HG03135 (cell line): ENCODE results near the gene SCLY.

Source experiments
- ATAC-seq: cut with Tn5 transposase; IDR thresholded peaks from one replicate; pipeline ENCODE4 v1.9.1; 2021; ENCODE audit warnings: mild to moderate bottlenecking, moderate library complexity; ENCODE audit not compliant: unreplicated experiment

The SCLY gene

GRCh38 chr2:238124488-238125126, 63.8 kb downstream of the SCLY start:
- no peak for ATAC-seq

GRCh38 chr2:238125127-238125885, 64.5 kb downstream of the SCLY start:
- no peak for ATAC-seq

GRCh38 chr2:238126338-238126737, 65.5 kb downstream of the SCLY start:
- ATAC-seq: no peak

DNA sequence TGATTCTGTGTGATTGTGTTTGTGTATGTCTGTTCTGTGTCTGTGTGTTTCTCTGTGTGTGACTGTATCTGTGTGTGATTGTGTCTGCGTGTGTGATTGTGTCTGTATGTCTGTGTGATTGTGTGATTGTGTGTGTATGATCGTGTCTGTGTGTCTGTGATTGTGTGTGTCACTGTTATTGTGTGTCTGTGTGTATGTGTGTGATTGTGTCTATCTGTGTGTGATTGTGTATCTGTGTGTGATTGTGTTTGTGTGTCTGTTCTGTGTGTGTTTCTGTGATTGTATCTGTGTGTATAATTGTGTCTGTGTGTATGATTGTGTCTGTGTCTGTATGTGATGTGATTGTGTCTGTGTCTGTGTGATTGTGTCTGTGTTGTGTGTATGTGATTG, 66.0 kb downstream of the SCLY start:
- no peak for ATAC-seq

DNA sequence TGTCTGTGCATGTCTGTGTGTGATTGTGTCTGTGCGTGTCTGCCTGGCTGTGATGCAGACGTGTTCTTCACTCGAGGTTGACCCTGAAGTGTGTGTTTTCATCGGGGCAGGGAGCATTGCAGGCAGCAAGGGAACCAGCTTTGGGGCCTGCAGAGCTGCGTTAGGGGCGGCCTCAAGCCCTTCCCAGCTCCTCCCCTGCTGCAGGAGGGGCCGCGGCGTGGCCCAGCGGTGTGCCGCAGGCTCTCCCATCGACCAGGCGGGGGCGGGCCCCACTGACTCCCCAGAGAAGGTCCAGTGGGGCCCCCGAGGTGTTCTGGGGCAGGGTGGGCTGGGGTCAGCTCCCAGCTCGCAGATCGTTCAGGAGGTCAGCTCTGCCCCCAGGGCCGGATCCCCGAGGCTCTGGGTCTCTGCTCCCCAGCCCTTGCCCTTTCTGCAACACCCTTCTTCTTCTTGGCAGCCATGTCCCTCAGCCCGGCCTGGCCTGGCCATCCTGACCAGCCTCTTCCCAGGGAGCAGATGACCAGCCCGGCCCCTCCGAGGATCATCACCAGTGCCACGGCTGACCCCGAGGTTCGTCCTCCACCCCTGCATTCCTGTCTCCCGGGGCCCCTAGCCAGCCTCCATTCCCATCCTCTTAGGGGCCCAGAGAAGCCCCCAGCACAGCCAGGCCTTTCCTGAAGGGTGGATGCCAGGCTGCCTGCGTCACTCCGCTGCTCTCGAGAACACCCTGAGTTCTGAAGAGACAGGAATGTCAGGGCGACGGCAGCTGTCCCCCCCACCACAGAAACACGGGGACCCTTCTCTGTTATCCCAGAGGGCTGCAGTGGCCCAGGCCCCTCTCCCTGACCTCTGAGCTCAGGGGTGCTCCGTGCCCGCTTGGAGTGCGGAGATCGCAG, 66.6 kb downstream of the SCLY start:
- ATAC-seq: peak; percentile 56

DNA sequence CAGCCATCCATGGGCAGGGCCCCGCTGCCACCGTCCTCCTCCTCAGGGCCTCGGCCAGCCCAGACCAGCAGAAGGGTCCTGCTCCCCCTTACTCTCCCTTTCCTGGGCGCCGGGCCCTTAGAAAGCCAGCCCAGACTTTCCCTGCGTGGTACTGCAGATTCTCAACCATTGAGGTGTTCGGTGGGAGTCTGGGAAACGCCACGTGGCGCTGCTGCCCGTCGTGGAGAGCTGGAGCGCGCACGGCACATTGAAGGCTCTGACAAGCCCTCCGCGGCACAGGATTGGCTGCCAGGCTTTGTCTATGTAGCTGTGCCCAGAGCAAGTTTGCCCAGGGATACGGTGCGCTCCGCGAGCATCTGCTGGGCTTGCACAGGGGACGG, 67.2 kb downstream of the SCLY start:
- no peak for ATAC-seq

GRCh38 chr2:238128534-238129001, 67.8 kb downstream of the SCLY start:
- ATAC-seq: no peak

DNA sequence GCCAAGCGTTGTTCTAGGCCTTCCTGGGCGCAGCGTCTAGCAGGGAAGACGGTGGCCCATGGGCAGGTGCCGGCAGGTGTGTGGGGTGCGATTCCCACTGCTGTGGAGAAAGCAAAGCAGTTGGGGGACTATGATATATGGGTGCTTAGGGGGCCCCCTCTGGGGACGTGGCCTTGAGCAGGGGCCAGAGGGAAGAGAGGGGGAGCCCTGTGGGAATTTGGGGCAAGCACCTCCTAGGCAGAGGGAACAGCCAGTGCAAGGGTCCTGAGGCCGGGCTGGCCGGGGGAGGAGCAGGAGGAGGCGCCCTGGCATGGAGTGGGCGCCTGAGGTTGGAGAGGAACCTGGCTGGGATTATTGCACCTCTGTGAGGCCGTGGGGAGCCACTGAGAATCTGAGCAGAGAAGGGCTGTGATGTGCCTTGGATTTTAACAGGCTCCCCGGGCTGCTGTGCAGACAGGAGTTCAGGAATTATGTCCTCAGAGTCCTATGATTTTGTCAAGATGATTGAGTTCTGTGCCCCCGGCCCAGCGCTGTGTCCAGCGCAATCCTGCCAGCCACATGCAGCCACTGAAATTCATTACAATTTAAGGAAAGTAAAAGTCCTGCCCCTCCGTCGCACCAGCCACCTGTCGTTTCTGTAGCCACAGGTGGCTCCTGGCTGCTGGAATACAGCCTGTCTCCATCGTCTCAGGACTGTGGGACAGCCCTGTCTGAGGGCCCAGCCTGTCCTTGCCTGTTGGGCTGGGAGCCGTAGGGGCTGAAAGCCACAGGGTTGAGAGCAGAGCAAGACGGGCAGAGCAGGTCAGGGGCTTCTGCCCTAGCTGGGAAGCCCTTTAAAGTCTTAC, 68.6 kb downstream of the SCLY start:
- no peak for ATAC-seq

DNA sequence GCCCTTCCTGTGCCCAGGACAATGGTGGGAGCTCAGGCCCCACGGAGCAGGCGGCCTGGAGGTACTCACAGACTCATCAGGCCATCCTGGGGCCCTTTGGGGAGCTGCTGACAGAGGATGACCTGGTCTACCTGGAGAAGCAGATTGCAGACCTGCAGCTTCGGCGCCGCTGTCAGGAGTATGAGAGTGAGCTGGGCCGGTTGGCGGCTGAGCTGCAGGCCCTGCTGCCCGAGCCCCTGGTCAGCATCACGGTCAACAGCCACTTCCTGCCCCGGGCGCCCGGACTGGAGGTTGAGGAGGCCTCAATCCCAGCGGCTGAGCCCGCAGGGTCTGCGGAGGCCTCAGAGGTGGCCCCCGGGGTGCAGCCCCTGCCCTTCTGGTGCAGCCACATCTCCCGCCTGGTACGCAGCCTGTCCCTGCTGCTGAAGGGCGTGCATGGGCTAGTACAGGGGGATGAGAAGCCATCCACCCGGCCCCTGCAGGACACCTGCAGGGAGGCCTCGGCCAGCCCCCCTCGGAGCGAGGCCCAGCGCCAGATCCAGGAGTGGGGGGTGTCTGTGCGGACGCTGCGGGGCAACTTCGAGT, 69.4 kb downstream of the SCLY start:
- ATAC-seq: no peak

DNA sequence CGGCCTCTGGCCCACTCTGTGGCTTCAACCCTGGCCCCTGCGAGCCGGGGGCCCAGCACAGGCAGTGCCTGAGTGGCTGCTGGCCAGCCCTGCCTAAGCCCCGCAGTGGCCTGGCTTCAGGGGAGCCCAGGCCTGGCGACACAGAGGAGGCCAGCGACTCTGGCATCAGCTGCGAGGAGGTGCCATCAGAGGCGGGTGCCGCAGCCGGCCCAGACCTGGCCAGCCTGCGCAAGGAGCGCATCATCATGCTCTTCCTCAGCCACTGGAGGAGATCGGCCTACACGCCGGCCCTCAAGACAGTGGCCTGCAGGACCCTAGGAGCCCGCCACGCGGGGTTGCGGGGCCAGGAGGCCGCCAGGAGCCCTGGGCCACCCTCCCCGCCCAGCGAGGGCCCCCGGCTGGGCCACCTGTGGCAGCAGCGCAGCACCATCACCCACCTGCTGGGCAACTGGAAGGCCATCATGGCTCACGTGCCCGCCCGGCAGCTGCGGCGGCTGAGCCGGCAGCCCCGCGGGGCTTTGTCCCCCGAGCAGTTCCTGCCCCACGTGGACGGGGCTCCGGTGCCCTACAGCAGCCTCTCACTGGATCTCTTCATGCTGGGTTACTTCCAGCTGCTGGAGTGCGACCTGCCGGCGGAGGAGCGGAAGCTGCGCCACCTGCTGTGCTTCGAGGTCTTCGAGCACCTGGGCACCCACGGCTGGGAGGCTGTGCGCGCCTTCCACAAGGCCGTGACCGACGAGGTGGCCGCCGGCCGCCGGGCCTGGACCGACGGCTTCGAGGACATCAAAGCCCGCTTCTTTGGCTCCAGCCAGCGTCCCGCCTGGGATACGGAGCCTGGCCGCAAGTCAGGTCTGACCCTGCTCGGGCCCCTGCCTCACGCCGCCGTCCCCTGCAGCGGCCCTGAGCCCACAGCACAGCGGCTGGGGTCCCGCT, 70.2 kb downstream of the SCLY start:
- no peak for ATAC-seq

- ATAC-seq: no peak
Measured at GRCh38 chr2:238131761-238132462, 71.1 kb downstream of the SCLY start.

- ATAC-seq: no peak
Measured at GRCh38 chr2:238132463-238133450, 72.0 kb downstream of the SCLY start.

GRCh38 chr2:238133499-238134392, 72.9 kb downstream of the SCLY start:
- no peak for ATAC-seq

DNA sequence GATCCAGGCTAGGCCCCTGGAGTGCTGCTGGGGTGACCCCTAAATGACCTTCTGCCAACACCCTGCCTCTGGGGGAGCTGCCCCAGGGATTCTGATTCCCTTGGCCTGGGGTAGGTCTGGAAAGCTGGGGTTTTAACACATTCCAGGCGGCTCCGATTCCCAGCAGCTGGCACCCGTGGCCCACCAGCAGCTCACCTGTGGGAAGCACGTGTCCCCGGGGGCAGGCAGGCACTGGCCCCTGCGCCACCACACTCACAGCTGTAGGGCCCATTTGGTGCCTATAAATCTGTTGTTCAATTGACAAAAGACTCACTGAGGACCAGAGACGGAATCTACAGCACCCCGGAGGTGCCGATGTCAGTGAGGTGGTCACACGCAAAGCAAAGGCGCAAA, 73.6 kb downstream of the SCLY start:
- ATAC-seq: no peak

DNA sequence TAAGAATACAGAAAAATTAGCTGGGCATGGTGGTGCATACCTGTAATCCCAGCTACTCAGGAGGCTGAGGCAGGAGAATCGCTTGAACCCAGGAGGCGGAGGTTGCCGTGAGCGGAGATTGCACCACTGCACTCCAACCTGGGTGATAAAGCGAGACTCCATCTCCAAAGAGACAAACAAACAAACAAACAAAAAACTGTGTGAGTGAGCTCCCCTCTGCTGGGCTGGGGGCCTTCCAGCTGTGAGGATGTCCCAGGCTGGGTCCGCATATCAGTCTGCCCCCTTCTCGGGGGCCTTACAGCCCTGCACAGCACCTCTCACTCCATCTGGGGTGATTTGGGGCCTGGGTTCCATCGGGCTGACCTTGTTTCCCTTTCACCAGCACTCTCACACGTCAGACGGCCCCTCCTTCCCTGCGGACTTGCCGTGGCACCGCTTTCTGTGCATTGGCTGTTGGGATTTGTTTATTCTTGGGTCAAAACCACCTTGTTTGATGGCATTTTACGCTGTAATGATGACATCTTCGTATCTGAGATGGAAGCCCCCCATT, 74.9 kb downstream of the SCLY start:
- ATAC-seq: no peak
